AG10803 (cell line): ENCODE measurements around the gene KCTD7.

ENCODE experiments used
- DNase-seq: peaks from one replicate; pipeline ENCODE4 v3.0.0; 2010; ENCODE audit warnings: low read depth
- H3K4me3 ChIP-seq: 2 replicates; pipeline ENCODE4 v1.5.1; 2011; ENCODE audit warnings: mild to moderate bottlenecking, low read length, control low read depth
- TF ChIP-seq, protein P1 (sequence below): conservative IDR thresholded peaks from 2 replicates; pipeline ENCODE4 v1.5.1; 2011; ENCODE audit warnings: mild to moderate bottlenecking, low read length, control low read depth, inconsistent platforms

The KCTD7 gene

DNA sequence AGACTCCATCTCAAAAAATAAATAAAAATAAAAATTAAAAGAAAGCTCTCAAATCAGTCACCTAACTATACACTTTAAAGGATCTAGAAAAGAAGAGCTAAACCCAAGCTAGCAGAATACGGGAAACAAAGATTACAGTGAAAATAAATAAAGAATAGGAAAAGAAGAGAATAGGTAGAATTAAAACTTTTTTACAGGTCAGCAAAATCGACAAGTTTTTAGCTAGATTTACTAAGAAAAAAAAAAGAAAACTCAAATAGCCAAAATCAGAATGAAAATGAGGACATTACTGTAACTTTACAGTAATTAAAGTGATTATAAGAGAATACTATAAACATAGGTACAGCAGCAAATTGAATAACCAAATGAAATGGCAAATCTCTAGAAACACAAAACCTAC, 60.4 kb downstream of the KCTD7 start:
- no peak for DNase-seq
- H3K4me3 ChIP-seq = no peak overlapping the region
- TF ChIP-seq, protein P1, sequence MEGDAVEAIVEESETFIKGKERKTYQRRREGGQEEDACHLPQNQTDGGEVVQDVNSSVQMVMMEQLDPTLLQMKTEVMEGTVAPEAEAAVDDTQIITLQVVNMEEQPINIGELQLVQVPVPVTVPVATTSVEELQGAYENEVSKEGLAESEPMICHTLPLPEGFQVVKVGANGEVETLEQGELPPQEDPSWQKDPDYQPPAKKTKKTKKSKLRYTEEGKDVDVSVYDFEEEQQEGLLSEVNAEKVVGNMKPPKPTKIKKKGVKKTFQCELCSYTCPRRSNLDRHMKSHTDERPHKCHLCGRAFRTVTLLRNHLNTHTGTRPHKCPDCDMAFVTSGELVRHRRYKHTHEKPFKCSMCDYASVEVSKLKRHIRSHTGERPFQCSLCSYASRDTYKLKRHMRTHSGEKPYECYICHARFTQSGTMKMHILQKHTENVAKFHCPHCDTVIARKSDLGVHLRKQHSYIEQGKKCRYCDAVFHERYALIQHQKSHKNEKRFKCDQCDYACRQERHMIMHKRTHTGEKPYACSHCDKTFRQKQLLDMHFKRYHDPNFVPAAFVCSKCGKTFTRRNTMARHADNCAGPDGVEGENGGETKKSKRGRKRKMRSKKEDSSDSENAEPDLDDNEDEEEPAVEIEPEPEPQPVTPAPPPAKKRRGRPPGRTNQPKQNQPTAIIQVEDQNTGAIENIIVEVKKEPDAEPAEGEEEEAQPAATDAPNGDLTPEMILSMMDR = no peak

DNA sequence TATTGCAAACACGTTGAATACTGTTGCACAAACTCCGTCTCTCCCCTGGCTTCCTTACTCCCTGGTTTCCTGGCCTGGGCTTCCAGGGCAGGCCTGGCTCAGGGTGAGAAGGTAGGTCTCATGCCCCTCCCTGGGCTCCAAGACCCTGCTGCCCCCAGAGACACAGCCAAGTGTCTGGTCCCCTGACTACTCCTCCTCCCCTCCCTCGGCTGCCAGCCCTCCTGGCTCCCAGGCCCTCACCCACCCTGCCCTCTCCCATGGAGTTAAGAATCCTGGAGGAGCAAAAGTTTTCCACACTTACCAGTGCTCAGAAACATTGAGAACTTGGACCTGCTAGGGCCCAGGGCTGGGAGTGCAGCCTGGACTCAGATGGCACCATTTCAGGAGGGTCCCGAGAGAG, 64.7 kb downstream of the KCTD7 start:
- no peak overlapping the region for H3K4me3 ChIP-seq
- DNase-seq = no peak
- TF ChIP-seq, protein P1 = no peak
